ENCODE measurements around the gene HDAC4.

- TF ChIP-seq FOXA1 (IDR thresholded peaks at IDR 0.05), result no peak
- TF ChIP-seq FOXM1 (IDR thresholded peaks at IDR 0.05; ENCODE audit: borderline replicate concordance), result no peak
Measured at GRCh38 chr2:239025096-239025801, 375.6 kb downstream of the HDAC4 start.

All from HEK293T (cell line).